H1 (cell line): ENCODE measurements around the gene MELTF. TPM values are rescaled to one million over a fixed set of nuclear protein-coding genes. Genes with fewer than 3 reads are reported as not detected.

Experiments used
- POLR2AphosphoS5 ChIP-seq: IDR thresholded peaks from 2 replicates; pipeline ENCODE4 v1.6.1; 2011; ENCODE audit warnings: low read depth, low read length
- polyA plus RNA-seq, 7 experiments: library from polyadenylated mRNA; depleted of rRNA in 3 of 7; stranded (reverse) in 5 of 7; unstranded in 2 of 7; fragments of >200 nt in 5 of 7; fragments of 200-250 nt in 2 of 7; gene quantifications; 1 replicate in 5 of 7; 2 replicates in 1 of 7; 4 replicates in 1 of 7; pipeline versions ENCODE4 v1.2.1 to v1.2.3, GENCODE V29; 2011 to 2013; ENCODE audit warnings: missing spikeins in 2 of 7, mixed read lengths in 2 of 7
- total RNA-seq: library from RNA; stranded (reverse); fragmentation: NEBNext Ultra II Directional; extraction: Animal tissue kit (Norgen Biotek cat#: 25700); gene quantifications from 2 replicates; pipeline ENCODE4 v1.2.1, GENCODE V29; 2021

Gene MELTF
- total and polyA plus RNA-seq, 2 of the 8 experiments (the other 6 are each of a cell fraction or from before 2014, with no cell fraction given), result 1.7 to 3.5 TPM

GRCh38 chr3:196976941-196977340 lies 52.7 kb downstream of the MELTF start (continued):
- no peak for TF ChIP-seq POLR2AphosphoS5
